Camera-type eye (tissue), 1 donor: ENCODE results near the gene GRPEL2. TPM values are rescaled to one million over a fixed set of nuclear protein-coding genes. Genes with fewer than 3 reads are reported as not detected.

Experiments used
- total RNA-seq: library from RNA; depleted of rRNA; stranded (reverse); fragments of >200 nt; gene quantifications from one replicate; pipeline ENCODE4 v1.2.3, GENCODE V29; 2014

The GRPEL2 gene, protein sequence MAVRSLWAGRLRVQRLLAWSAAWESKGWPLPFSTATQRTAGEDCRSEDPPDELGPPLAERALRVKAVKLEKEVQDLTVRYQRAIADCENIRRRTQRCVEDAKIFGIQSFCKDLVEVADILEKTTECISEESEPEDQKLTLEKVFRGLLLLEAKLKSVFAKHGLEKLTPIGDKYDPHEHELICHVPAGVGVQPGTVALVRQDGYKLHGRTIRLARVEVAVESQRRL
- 26.8 TPM for total RNA-seq

GRCh38 chr5:149345147-149345891, at the start of gene GRPEL2:
TSS of gene GRPEL2 (plus strand) at chr5:149345499. CDS start at chr5:149345540, 41 bp downstream.

GRCh38 chr5:149357370-149358293, 12.3 kb downstream of the GRPEL2 start, which contains the start of gene PCYOX1L:
TSS of gene PCYOX1L (plus strand) at chr5:149358046. CDS start at chr5:149358069, 23 bp downstream.

GRCh38 chr5:149379177-149379761, 34.0 kb downstream of the GRPEL2 start, which contains the start of gene IL17B:
TSS of gene IL17B (minus strand) at chr5:149379292. CDS start at chr5:149379225, 67 bp downstream.

Other genes starting within 250 kb of the GRPEL2 start
- 13.1 TPM for gene ABLIM3, start 204.0 kb upstream of the GRPEL2 start, total RNA-seq
- 21.0 TPM for gene AFAP1L1, start 73.6 kb upstream of the GRPEL2 start, total RNA-seq
- 19.8 TPM for gene PCYOX1L, start 12.5 kb downstream of the GRPEL2 start, total RNA-seq
- gene IL17B, start 33.8 kb downstream of the GRPEL2 start, total RNA-seq, result 7.1 TPM
- gene CSNK1A1, start 205.9 kb downstream of the GRPEL2 start, total RNA-seq, result 292 TPM
- gene ARHGEF37, start 236.0 kb downstream of the GRPEL2 start, total RNA-seq, result 19.0 TPM